ENCODE measurements around the gene ALKBH5. TPM values are rescaled to one million over a fixed set of nuclear protein-coding genes. Genes with fewer than 3 reads are reported as not detected.
A peak's percentile ranks its signal among the peaks of the same experiment; 100 is the strongest.

The ALKBH5 gene
- total RNA-seq = 96.3 TPM

- intact Hi-C loops (cut with DNase I) = no loop called here
These were observed at the start of gene ALKBH5 for GRCh38 chr17:18183334-18184142. ALKBH5 (plus strand) TSS chr17:18183828; CDS start chr17:18184244, 416 bp downstream.

GRCh38 chr17:18136357-18136756 lies 47.3 kb upstream of the ALKBH5 start:
- DNase-seq (ENCODE audit: low spot score) (no peak), ATAC-seq (no peak)
- intact Hi-C loops (cut with DNase I) = no loop called here

More at GRCh38 chr17:18183334-18184142, at the start of gene ALKBH5:
- DNase-seq (ENCODE audit: low spot score) = peak; percentile 96
- ATAC-seq = peak; percentile 96

DNA sequence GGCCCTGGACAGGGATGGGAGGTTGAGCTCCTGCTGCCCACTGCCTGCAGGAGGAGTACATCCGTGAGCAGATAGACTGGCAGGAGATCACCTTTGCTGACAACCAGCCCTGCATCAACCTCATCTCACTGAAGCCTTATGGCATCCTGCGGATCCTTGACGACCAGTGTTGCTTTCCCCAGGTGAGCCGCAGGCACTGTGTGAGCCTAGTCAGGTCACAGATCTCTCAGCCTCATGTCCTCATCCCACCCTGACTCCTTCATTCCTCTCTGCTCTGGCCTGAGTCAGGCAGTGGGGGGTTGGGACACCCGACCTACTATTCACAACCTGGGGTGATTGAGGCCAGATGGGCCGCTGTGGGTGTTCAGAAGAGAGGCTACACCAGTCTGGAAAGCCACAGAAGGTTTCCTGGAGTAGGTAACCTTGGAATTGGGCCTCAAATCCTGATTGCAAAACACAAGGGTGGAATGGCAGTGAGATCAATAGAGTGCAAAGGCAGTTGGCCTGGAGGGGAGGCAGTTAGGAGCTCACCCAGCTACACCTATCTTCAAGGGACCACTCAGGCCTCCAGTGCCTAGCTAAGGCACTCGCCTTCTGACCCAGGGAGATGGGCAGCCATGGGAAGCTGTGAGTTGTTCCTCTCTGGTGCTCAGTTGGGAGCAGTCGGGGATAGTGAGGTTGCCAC lies 45.4 kb upstream of the ALKBH5 start:
- no peak for ATAC-seq
- DNase-seq (ENCODE audit: low spot score) = no peak
- intact Hi-C loops (cut with DNase I) = no loop called here

GRCh38 chr17:18139092-18139491 lies 44.5 kb upstream of the ALKBH5 start:
- intact Hi-C loops (cut with DNase I) = no loop called here
- no peak for DNase-seq (ENCODE audit: low spot score)
- no peak for ATAC-seq

DNA sequence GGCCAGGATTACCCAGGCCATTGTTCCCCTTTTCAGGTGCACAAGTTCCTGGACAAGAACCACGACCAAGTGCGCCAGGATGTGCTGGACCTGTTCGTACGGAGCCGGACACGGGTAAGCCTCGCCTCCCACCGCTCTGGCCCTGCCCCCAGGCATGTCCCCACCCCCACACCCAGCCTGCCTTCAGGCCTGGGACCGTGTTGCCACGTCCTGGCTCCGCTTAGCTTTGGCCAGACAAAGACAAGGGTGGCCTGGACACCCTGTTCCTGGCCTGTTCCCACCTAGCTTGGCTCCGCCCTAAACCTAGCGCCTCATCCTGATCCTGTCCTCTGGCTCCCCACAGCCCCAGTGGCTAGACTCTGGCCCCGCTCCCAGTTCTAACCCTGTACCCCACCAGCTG lies 44.1 kb upstream of the ALKBH5 start:
- intact Hi-C loops (cut with DNase I) = no loop called here
- no peak for DNase-seq (ENCODE audit: low spot score)
- ATAC-seq = peak; percentile 29

DNA sequence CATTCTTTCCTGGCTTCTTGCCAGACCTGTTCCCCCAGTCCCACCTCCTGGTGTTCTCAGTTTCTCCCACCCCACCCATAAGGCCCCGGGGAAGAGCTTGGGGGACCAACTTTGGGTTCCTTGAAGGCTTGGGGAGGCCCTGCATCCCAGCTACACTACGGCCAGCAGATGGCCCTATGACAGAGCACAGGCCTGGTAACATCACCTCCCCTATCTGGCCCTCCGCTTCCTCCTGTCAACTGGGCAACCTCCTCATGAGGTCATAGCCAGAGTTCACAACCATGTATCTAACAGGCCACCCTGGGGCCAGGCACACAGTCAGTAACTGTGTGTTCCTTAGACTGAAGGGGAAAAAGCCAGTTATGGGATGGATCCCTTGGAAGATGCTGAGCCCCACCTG lies 43.7 kb upstream of the ALKBH5 start:
- ATAC-seq = peak; percentile 39

GRCh38 chr17:18140648-18141047 lies 43.0 kb upstream of the ALKBH5 start:
- peak; percentile 3 for ATAC-seq
- intact Hi-C loops (cut with DNase I) = no loop called here

More for the DNA sequence above, 43.7 kb upstream of the ALKBH5 start:
- intact Hi-C loops (cut with DNase I) = no loop called here
- no peak for DNase-seq (ENCODE audit: low spot score)

GRCh38 chr17:18141210-18141803 lies 42.3 kb upstream of the ALKBH5 start:
- ATAC-seq = peak; percentile 34

More at GRCh38 chr17:18140648-18141047, 43.0 kb upstream of the ALKBH5 start:
- DNase-seq (ENCODE audit: low spot score) = no peak

DNA sequence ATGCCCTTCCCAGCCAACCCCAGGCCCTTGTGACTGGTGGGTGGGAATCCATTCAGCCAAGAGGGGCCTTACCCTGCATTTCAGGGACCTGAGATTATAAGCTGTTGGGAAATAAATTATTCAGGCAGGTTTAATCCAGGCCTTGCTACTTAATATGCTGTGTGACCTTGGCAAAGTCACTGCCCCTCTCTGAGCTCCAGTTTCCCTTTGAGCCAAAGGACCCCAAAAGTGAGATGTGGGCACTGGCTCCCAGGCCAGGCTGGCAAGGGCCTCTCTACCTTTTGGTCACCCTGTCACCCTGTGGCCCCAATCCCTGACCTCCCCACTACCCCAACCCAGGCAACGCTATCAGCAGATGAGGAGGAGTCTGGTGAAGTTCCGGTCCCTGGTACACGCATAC lies 41.2 kb upstream of the ALKBH5 start:
- intact Hi-C loops (cut with DNase I) = no loop called here
- DNase-seq (ENCODE audit: low spot score) = no peak
- no peak for ATAC-seq

More at GRCh38 chr17:18141210-18141803, 42.3 kb upstream of the ALKBH5 start:
- intact Hi-C loops (cut with DNase I) = no loop called here
- DNase-seq (ENCODE audit: low spot score) = no peak

DNA sequence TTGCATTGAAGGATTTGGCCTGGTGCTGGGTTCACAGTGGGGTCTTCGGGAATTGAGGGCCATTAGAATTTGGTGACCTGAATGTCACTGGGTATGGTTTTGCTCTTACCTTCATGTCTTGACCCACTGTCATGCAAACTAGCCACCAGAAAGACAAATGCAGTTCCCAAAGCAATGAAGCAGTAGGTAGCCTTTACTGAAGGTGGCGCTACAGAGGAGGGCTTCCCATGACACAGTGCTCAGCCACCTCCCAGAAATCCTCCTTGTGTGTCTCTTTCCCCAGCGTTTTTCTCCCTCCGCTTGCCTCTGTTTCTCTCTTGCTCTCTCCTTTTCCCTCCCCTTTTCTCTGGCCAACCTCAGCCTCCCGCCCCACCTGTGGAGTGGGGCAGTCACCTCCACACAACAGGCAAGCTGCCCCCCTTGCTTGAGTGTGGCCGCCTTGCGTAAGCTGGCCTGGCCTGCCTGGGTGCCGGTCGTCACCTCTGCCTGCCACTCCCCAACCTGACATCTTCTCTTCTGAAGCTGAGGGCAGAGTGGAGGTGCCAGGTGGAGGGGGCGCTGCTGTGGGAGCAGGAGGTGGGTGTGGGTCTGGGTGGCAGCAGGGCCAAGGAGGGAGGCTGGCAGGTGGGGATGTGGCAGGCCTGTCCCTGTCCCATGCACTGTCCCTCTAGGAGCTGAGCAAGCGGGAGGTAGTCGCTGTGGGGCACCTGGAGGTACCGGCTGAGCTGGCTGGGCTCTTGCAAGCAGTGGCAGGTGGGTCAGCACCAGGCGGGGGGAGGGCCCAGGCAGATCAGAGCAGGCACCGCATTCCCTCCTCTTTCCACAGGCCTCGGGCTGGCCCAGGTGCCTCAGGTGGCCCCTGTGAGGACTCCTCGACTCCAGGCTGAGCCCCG lies 40.3 kb upstream of the ALKBH5 start:
- DNase-seq (ENCODE audit: low spot score) = no peak
- ATAC-seq = no peak
- intact Hi-C loops (cut with DNase I) = no loop called here

GRCh38 chr17:18144261-18144660 lies 39.4 kb upstream of the ALKBH5 start:
- no peak for DNase-seq (ENCODE audit: low spot score)
- intact Hi-C loops (cut with DNase I) = no loop called here
- no peak for ATAC-seq

DNA sequence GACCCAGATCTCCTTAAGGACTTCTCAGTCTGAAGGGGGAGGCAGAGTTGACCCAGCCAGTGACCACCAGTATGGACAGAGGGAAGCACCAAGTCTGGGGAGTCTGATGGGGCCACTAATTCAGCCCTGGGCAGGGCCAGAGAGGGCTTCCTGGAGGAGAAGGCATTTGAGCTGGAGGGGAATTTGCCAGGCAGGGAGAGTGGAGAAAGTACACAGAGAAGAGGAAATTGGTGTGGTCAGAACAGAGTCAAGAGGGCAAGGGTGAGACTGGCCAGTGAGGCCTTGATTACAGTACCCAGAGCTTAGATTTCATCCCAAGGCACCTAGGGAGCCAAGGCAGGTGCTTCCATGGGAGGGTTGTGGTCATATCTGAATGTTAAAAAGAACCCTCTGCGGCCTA lies 38.8 kb upstream of the ALKBH5 start:
- intact Hi-C loops (cut with DNase I) = no loop called here
- DNase-seq (ENCODE audit: low spot score) (no peak), ATAC-seq (no peak)

- intact Hi-C loops (cut with DNase I) = no loop called here
- DNase-seq (ENCODE audit: low spot score) = no peak
- ATAC-seq = no peak
These were observed 37.8 kb upstream of the ALKBH5 start for GRCh38 chr17:18145811-18146210.

DNA sequence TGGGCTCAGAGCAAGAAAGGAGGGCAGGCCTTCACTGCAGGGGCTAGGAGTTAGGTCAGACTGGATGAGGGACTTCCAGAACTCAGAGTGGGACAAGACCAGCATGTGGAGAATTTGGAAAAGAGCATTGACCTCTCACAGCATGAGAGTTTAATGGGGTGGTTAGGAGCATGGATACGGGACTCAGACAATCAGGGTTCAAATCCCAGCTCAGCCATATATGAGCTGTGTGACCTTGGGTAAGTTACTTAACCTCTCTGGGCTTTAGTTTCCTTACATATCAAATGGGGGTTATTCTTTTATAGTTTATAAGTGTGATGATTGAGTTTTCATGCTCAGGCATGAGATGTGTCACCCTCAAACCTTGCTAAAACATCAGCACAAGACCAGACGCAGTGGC lies 37.4 kb upstream of the ALKBH5 start:
- intact Hi-C loops (cut with DNase I) = no loop called here
- ATAC-seq (no peak), DNase-seq (ENCODE audit: low spot score) (no peak)

DNA sequence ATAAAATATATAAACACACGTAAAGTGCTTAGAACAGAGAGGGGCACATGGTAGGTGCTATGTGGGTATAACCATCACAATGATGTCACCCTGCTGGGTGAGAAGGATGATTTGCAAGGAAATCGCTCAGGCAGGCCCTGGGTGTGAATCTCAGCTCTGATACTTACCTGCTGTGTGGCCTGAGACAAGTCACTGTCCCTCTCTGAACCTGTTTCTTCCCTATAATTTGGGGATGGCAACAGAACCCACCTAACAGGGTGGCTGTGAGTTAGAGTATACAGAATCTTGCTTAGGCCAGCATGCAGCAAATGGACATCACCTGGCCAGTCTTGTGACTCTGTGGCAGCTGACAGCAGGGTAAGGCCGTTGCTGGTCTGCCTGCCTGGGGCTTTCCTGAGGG lies 36.6 kb upstream of the ALKBH5 start:
- intact Hi-C loops (cut with DNase I) = no loop called here
- ATAC-seq = no peak

DNA sequence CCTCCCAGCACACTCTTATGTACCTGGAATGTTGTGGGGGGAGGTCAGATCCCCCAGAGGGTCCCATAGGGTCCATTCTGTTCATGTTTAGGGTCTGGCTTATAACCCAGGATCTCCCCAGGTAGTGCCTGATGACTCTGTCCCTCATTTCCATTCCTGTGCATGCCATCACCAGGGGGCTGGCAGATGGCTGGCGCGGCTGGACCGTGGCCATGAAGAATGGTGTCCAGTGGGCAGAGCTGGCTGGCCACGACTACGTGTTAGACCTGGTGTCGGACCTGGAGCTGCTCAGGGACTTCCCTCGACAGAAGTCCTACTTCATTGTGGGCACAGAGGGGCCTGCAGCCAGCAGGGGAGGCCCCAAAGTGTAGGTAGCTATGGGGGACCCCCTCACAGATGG lies 35.0 kb upstream of the ALKBH5 start:
- no peak for DNase-seq (ENCODE audit: low spot score)
- ATAC-seq = no peak
- intact Hi-C loops (cut with DNase I) = no loop called here

More for the DNA sequence above, 36.6 kb upstream of the ALKBH5 start:
- DNase-seq (ENCODE audit: low spot score) = no peak

GRCh38 chr17:18151290-18151689 lies 32.3 kb upstream of the ALKBH5 start:
- ATAC-seq (no peak), DNase-seq (ENCODE audit: low spot score) (no peak)
- intact Hi-C loops (cut with DNase I) = no loop called here

DNA sequence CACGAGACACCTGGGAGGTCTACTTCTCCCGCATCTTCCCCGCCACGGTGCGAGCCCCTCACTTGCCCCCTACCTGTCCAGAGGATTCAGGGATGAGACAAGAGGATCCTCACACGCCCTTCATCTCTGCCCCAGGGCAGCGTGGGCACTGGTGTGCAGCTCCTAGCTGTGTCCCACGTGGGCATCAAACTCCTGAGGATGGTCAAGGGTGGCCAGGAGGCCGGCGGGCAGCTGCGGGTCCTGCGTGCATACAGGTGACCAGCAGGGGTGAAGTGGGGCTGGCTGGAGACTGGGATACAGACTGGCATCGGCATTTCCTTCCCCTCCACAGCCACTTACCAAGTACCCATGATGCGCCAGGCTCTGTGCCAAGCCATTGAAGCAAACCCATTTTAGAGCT lies 28.4 kb upstream of the ALKBH5 start:
- DNase-seq (ENCODE audit: low spot score) (no peak), ATAC-seq (no peak)
- intact Hi-C loops (cut with DNase I) = no loop called here

Data from sciatic nerve (tissue), 2 donors.